Inflammatory macrophage treated with lipopolysaccharide for 4 hours (primary cell): ENCODE measurements around the gene KNDC1.

Source experiments
- DNase-seq: peaks from one replicate; pipeline ENCODE4 v3.0.0-alpha.2; 2020

The KNDC1 gene

DNA sequence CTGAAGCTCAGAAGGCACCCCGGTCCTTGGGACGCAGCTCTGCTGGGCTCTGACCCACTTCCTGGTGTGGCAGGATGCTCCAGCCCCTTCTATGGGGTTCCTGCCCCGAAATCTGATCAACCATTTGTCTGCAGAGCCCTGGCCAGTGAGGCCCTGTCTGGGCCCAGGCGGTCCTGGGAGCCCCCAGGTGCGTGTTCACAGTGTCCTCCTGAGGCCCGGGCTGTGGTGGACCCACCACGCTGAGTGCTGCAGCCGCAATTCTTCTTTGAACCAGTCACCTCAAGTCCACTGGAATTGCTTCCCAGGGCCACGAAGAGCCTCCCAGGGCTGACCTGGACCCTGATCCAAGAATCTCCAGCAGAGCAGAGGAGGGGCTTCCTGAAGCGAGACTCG lies 19.1 kb downstream of the KNDC1 start:
- DNase-seq = no peak

DNA sequence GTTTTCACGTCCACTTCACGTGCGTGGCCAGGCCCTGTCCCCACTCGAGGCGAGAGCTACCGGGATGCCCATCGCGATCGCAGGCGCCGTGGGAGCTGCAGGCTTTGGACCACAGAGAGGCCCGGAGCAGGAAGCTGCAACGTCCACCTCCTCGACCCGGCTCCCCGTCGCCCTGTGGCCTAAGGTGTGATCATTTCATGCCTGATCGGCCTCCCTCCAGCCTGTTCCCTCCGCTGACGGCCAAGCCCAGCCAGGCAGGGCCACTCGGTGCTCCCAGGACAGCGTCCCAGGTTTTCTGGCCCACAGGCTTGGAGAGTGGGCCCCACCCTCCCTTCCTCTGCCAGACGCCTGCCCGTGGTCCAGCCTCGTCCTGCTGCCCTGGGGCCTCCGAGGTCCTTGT lies 19.6 kb downstream of the KNDC1 start:
- DNase-seq = no peak

DNA sequence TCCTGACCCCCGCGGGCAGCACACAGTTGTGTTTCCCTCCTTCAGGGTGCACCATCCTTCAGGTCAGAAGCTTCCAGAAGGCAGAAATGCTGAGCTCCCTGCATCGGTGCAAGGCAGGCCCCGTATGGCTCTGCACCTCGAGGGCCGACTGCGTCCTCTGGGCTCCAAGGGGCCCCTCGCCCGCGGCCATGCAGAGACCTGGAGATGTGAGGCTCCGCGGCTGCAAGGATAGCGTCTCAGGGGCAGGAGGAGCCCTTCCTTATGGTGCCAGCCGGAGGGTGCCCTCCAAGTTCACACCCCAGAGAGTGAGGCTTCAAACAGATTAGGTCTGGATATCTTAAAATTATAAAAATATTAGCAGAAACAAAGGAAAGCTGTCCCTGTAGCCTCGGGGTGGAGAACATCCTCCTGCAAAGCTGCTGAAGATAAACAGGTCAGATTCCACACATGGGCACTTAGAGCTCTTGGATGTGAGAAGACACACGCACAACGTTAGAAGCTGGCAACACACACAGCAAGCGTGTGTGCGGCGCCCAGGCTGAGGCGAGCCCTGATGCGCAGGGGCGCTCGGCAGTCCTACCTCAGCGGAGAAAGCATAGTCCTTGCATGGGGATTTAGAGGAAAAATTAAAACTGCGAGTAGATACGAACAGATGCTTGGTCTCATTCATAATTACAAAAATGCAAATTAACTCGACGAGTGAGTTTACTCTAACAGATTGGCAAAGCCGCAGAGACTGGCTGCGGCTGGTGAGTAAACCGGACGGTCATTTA lies 20.4 kb downstream of the KNDC1 start:
- DNase-seq = no peak

DNA sequence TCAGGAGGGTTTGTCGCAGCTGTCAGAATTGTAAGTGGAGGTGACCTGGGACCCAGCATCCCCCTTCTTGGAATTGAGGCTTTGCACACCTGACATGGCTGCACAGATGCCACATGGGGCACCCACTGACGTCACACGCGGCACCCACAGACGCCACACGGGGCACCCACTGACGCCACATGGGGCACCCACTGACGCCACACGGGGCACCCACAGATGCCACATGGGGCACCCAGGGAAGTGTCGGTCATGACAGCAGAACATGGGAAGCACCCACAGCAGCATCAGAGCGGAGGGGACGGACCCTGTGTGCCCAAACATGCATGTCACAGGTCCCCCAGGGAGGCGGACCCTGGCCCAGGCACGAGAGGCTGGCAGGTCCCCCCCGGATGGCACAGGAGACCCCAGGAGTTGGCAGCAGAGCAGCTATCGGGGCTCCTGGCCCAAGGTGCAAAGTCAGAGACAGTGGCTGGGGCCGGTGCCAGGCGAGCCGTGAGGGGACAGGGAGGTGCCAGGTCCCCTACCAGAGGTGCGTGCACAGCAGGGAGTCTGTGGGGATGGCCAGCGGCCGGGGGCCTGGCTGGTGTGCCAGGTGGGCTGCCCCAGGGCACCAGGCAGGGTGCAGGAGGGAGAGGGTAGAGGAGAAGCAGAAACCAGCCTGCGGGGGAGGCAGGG lies 21.1 kb downstream of the KNDC1 start:
- DNase-seq = no peak

DNA sequence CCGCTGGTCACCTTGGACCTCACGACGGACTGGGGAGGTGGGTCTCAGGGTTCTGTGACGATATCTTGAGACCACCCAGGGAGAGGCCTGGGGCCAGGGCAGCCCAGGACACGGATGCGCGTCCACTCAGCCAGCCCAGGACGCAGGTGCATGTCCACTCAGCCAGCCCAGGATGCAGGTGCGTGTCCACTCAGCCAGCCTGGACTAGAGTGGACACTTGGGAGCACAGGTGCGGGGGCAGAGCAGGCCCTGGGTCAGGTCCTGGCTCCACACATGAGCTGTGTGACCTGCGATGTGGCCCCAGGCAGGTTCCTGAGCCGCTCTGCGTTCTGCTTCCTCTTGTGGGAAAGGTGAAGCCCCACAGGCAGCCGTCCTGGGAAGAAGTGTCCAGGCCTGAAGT lies 22.2 kb downstream of the KNDC1 start:
- no peak for DNase-seq

DNA sequence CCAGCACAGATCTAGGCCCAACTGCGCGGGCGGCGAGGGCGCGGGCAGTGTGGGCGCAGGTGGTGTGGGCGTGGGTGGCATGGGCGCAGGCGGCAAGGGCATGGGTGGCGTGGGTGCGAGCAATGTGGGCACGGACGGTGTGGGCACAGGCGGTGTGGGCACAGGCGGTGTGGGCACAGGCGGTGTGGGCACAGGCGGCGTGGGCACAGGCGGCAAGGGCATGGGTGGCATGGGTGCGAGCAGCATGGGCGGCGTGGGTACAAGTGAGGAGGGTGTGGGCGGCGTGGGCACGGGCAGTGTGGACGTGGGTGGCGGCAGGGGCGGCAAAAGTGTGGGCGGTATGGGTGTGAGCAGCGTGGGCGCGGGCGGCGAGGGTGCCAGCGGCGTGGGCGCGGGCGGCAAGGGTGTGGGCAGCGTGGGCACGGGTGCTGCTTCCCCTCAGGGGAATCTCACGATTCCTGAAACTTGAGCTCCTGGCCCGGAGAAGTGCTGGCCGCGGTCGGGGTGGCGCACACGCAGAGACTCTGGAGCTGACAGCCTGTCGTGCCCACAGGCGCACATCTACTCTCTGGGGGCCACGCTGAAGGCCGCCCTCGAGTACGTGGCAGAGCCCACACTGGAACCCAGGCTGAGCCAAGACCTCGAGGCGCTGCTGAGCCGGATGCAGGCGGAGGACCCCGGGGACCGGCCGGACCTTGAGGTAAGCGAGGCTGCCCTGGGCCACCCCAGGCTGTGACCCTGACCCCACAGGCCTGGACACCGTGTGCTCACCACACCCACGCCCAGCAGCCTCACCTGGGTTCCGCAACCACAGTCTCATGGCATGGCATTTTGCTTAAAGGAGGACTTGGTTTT lies 23.0 kb downstream of the KNDC1 start:
- no peak for DNase-seq

DNA sequence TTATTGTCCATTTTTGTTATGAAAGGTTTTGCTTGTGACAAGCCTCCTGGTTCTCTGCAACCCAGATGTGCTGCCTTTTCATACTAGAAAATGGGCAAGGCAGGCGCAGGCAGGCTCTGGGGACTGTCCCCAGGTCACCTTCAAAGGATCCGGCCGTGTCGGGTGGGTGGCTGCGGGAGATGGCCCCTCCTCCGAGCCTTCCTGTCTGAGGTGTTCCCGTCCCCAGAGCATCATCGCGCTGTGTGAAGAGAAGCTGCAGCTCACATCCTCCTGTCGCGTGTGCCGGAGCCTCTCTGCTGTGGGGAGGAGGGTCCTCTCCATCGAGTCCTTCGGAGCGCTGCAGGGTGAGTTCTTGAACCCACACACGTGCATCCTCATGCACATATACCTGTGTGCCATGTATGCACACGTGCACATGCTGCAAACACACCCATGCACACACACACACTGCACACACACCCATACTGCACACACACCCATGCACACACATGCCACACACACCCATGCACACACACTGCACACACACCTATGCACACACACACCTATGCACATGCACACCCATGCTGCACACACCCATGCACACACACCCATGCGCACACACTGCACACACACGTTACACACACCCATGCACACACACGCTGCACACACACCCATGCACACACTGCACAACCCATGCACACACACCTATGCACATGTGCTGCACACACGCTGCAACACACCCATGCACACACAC lies 23.8 kb downstream of the KNDC1 start:
- DNase-seq = no peak

DNA sequence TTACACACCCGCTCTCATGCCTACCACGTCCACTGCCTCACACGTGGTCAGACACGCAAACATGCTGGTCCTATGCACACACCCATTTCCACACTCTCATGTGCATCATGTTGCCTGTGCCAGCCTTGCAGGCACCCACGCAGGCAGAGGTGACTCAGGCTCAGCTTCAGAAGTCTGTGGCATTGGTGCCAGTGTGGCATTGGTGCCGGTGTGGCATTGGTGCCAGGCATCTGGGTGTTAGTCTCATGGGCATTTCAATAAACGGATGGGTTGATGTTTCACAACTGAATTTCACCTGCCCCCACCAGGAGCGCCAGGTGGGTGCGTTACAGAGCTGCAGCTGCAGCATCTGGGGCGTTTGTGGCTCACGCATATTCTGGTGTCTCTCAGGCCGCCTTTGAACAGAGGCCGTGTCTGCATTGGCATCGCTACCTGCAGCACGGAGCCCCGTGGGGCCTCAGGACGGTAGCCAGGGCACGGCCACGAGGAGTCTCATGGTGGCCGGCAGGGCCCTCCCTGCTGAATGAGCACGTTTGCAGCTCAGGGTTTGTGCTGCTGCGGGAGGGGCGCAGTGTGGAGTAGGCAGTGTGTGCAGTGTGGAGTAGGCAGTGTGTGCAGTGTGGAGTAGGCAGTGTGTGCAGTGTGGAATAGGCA lies 24.7 kb downstream of the KNDC1 start:
- DNase-seq = no peak

DNA sequence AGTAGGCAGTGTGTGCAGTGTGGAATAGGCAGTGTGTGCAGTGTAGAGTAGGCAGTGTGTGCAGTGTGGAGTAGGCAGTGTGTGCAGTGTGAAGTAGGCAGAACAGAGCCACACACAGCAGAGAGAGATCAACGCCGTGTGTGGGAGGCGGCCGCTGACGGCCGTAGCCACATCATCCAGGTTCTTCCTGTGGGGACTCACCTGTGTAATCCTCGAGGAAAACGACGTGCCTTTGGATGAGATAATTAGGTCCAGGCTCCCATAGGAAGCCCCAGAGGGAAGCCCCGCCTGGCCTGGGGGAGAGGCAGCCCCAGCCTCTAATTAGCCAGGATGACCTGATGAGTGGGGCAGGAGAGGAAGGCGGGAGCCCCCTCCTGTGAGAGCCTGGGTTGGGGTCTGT lies 25.4 kb downstream of the KNDC1 start:
- DNase-seq = no peak

DNA sequence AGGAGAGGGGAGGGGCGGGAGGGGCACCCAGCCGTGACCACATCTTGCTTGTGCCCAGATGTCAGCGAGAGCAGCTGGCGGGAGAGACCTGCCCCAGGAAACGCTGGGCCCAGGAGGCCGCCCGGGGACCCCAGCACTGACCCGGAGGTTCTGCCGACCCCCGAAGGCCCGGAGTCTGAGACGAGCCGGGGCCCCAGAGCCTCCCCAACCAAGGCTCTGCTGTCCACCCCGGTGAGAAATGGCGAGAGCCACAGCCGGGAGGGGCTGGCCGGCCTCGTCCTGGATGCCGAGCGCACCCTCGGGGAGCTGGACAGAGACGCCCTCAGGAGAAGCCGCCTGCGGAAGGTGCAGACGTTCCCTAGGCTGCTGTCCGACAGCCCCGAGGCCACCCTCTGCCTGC lies 25.9 kb downstream of the KNDC1 start:
- DNase-seq = no peak

DNA sequence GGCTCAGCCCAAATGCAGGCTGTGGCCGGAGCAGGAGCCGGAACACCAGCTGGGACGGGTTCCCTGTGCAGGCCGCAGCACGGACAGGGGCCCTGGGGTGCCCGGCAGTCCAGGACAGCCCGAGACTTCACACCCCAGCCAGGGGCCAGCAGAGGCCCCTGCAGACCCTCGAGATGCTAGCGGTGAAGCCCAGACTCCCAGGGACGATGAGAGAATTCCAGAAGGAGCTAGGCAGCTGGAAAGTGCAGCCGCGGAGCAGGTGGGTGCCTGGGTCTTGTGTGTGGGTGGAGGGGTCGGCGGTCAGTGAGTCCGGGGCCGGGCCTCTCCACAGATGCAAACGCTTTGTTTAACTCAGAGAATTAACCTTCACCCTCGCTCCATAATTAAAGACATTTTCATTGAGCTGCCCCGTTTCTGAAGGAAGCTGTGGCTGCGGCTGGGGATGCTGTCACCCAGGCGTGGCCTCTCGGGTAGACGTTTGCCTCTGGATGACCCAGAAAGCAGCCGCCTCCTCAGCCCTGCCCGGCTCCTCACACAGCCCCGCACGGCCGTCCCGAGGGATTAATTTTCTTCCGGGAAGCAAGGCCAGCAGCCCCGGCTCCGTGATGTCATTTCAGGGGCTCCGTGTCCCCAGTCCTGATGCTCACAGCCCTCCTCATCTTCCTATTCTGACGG lies 26.5 kb downstream of the KNDC1 start:
- DNase-seq = no peak

DNA sequence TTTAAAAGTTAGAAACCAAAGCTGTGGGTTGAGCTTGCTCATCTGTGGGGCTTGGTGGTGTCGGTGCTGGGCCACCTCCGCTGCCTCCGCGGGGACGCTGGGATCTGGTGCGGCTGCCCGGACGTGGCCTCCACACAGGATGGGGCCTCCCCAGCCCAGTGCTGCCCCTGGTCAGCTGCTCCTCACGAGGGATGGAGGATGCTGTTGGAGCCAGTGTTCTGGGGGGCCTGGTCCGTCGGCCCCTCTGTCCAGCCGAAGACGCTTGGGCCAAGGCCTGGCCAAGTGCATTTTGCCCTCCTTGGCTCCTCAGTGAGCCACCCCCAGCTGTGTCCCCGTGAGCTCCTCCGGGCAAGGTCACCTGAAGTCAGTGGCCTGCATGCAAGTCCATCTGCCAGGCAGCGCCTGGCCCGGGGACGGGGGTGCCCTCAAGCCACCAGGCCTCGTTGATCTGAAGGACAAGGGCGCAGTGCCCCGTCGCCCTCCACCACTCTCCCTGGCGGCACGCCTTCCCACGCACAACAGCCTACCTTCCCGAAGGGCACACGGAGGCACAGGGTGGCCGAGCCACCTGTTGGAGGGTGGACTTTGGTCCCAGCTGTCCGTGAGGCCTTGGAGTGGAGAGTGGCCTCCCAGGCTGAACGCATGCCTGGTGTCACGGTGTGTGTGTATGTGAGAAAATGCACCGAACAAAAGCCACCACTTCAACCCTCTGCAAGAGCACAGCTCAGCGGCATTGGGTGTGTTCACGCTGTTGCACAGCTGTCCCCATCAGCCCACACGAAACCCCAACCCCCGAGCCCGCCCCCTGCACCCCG lies 27.3 kb downstream of the KNDC1 start:
- no peak for DNase-seq

DNA sequence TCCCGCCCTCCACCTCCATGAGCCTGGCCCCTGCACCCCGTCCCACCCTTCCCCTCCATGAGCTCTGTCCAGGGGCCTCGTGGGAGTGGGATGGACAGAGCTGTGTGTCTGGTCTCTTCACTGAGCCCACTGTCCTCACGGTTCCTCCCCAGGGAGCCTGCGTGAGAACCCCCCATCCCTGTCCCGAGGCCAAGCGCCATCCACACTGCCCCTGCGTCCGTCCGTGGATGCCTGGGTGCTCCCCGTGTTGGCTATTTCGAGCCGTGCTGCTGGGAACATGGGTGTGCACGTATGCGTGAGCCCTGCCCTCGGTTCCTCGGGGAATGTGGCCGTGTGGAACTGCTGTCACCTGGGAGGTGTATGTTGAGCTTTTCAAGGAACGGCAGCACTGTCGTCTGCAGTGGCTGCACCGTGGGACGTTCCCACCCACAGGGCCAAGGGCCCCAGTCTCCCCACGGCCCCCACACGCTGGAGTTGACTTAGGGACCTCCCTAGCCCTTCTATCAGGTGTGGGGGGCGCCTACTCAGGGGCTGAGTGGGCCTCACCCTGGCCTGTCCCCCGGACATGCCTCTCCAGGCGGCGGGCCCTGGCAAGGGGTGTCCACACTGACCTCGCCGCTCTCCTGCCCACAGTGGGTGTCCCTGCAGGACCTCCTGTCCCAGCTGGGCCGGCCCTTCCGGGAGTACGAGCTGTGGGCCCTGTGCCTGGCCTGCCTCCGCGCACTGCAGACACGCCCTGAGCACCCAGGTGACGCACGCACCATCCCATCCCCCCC lies 28.1 kb downstream of the KNDC1 start:
- no peak for DNase-seq

DNA sequence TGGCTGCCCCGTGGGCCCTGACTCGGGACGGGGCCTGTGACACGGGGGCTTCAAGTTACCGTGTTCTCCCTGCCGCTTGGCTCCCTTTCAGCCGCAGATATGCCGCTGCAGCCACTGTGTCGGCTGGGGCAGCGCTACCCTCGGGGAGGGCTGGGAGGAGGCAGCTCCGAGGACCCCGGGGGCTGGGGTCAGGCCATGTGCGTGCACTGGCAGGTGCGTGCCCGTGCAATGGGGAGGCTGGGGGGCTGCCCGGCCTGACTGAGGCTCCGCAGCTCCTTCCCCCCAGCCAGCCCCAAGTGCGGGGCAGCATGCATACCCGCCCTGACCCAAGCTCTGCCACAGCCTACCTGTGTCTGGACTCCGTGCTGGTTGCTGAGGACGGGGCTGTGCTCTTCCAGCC lies 29.2 kb downstream of the KNDC1 start:
- DNase-seq = no peak

DNA sequence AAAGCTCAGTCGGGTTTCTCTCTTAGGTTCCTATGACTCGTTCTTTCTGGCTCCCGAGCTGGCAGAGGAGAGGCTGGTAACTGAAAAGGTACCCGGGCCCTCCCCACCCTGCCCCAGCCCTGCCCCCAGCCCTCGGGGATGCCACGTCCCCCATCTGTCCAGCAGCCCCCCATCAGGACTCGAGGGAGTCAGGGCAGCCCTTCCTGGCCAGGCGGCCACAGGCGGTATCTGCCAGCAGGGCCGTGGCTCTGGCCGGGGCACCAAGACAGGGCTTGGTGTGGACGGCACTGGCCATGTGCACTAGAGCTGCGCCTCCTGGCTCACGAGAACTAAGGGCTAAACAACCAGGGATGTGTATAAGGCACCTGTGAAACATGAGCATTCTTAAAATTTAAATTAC lies 29.7 kb downstream of the KNDC1 start:
- DNase-seq = no peak

DNA sequence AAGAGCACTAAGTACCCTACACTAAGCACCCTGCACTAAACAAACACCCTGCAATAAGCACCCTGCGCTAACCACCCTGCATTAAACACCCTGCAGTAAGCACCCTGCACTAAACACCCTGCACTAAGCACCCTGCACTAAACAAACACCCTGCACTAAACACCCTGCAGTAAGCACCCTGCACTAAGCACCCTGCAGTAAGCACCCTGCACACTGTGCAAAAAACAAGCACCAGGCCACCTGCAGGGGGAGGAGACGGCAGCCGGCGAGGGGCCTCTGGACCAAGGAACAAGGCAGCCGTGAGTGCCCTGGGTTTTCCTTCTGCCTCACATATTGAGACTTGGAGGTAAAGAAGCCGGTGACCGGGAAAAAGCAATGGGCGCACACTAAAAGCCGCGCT lies 30.2 kb downstream of the KNDC1 start:
- DNase-seq = no peak

DNA sequence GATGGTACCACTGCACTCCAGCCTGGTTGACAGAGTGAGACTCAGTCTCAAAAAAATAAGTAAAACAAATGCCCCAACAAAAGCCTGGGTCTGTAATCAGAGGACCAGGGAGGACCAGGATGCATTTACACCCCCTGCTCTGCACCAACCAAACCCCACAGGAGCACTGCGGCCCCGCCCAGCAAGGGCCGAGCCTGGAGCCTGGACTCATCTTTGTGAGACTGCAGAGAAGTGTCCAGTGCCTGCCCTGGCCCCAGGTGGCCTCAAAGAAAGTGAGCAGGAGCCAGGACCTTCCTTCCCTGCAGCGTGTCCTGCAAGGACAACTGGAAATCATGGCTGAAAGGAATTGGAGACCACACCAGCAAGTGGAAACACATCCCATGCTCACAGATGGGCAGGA lies 31.6 kb downstream of the KNDC1 start:
- no peak for DNase-seq

DNA sequence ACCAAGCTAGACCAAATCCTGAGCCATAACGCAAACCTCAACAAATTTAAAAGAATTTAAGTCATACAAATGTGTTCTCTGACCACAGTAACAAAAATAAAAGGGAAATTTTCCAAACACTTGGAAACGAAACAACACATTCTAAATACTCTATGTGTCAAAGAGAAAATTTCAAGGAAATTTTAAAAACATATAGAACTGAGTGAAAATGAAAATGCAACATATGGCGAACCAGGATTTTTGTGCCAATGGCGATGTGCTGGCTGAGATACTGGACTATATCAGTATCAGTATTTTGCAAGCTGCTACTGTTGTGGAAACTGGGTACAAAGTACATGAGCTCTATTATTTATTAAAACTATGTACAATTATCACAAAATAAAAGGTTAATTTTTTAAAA lies 34.1 kb downstream of the KNDC1 start:
- DNase-seq = no peak

DNA sequence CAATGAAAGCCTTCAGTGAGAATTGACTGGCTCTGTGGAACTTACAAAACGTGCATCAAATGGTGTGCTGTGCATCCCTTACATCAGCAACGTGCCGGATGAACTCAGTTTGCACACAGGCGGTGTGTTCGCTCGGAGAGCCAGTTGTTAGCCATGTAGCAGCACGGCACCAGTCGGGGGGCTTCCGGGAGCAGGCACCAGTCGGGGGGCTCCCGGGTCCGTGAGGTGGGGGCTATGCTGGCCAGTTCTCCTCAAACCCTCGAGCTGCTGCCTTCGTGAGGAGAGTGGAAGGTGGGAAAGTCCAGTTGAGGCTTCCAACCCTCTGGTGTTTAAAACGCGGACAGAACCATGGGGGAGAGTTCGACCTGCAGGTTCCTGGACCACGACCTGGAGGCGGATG lies 35.1 kb downstream of the KNDC1 start:
- no peak for DNase-seq

DNA sequence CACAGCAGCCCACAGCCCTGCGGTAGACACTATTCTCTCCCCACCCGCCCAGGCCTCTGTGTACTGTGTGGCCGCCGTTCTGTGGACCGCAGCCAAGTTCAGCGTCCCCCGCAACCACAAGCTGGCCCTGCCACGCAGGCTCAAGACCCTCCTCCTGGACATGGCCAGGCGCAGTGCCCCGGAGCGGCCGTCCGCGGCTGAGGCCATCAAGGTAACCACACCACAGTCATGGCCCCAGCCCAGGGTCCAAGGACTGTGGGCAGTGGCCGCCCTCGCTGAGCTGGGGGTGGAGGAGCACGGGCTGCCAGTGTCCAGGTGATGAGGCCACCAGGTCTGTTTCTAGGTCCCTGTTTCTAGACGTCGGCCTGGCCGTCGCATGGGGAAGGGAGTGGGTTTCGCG lies 35.6 kb downstream of the KNDC1 start:
- no peak for DNase-seq
